ENCODE measurements around the gene TMEM151B. TPM values are rescaled to one million over a fixed set of nuclear protein-coding genes. Genes with fewer than 3 reads are reported as not detected.
"Not testable (repeated sequence)": the region's sequence is repeated elsewhere in the genome, so short reads cannot be mapped to it uniquely, and the experiment has no call there.

Gene TMEM151B
- total RNA-seq, 3 donors from 2014 or later (not counting 1 experiment from before 2014, with no cell fraction given), result not detected

DNA sequence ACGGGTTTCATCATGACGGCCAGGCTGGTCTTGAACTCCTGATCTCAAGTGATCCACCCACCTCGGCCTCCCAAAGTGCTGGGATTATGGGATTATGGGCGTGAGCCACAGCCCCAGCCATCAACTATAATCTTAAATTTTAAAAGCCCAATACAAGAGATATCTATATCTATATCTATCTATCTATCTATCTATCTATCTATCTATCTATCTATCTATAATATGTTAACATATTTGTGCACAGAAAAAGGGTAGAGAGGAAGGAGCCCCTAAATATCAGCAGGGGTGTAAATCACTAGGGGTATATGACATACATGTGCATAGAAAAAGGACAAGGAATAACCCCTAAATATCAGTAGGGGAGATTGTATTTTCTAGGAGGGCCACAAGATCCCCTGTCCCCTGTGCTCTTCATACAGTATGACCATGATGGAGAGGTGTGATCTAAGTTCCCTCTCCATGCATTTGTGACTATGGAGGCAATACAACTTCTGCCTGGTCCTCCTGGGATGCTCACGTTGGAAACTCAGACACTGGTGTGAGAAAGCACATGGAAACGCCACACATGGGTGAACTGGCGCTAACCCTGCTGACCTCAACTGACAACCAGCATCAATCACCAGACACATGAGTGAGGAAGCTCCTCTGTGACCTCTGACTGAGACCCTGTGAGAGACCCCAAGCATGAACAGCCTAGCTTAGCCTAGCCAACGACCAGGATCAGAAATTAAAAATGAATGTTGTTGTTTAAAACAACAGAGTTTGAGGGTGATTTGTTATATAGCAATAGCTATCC, 71.0 kb downstream of the TMEM151B start:
- DNase-seq (no peak), ATAC-seq (no peak)
- intact Hi-C loops (cut with micrococcal nuclease), result no loop called here
- H3K27me3 Mint-ChIP-seq (ENCODE audit: low read depth in 2 of 2), result peaks cover 37 to 42% of the 10 kb centered on the region in 2 donors
- TF ChIP-seq, protein P1, sequence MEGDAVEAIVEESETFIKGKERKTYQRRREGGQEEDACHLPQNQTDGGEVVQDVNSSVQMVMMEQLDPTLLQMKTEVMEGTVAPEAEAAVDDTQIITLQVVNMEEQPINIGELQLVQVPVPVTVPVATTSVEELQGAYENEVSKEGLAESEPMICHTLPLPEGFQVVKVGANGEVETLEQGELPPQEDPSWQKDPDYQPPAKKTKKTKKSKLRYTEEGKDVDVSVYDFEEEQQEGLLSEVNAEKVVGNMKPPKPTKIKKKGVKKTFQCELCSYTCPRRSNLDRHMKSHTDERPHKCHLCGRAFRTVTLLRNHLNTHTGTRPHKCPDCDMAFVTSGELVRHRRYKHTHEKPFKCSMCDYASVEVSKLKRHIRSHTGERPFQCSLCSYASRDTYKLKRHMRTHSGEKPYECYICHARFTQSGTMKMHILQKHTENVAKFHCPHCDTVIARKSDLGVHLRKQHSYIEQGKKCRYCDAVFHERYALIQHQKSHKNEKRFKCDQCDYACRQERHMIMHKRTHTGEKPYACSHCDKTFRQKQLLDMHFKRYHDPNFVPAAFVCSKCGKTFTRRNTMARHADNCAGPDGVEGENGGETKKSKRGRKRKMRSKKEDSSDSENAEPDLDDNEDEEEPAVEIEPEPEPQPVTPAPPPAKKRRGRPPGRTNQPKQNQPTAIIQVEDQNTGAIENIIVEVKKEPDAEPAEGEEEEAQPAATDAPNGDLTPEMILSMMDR (IDR thresholded peaks at IDR 0.05), result no peak
- Histone ChIP-seq H3K27me3 (ENCODE audit: control insufficient read depth, insufficient read depth, low read length) (peaks cover 7% of the 10 kb centered on the region), H3K9me3 (ENCODE audit: control insufficient read depth, insufficient read depth, low read length) (no peaks in the 10 kb centered on the region), H3K27ac (ENCODE audit: low read length) (no peak overlapping the region), H3K4me3 (ENCODE audit: low read length) (no peak overlapping the region), H3K36me3 (ENCODE audit: control insufficient read depth, insufficient read depth, low read length) (no peaks in the 10 kb centered on the region), H3K4me1 (ENCODE audit: control insufficient read depth, insufficient read depth, low read length) (no peaks in the 10 kb centered on the region)
- WGBS (ENCODE audit: insufficient coverage), result 80% methylated on average over 7 of the region's 8 CpGs
- no peaks in the 10 kb centered on the region for H3K9me3 Mint-ChIP-seq
- H3K4me3 Mint-ChIP-seq, result no peak overlapping the region
- H3K36me3 Mint-ChIP-seq, result no peaks in the 10 kb centered on the region
- no peaks in the 10 kb centered on the region for H3K4me1 Mint-ChIP-seq
- no peak overlapping the region for H3K27ac Mint-ChIP-seq

DNA sequence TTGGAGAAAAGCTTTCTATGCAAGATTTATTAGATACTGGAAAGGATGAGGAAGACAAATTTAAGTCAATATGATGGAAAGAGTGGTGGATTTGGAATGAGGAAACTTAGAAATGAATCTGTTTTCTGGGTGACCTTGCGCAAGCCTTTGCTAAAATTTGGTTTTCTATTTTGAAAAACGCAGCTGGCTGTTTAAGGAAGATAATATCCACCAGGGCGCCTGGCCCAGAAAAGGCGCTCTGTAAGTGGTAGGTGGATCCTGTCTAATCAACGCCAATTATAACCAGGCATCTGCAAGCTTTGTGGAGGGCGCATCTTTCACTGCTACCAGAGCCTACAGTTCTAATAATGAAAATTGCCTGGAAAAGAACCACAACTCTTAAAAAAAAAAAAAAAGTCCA, 71.8 kb downstream of the TMEM151B start:
- DNase-seq, result no peak
- H3K36me3 Mint-ChIP-seq, result no peaks in the 10 kb centered on the region
- TF ChIP-seq, protein P1 (IDR thresholded peaks at IDR 0.05), result no peak
- H3K27me3 ChIP-seq (ENCODE audit: control insufficient read depth, insufficient read depth, low read length), result peaks cover 7% of the 10 kb centered on the region
- no peaks in the 10 kb centered on the region for H3K9me3 Mint-ChIP-seq
- no peak overlapping the region for H3K4me3 Mint-ChIP-seq
- WGBS (ENCODE audit: insufficient coverage), result 13% methylated on average over 6 of the region's 6 CpGs
- no peaks in the 10 kb centered on the region for H3K4me1 ChIP-seq (ENCODE audit: control insufficient read depth, insufficient read depth, low read length)
- intact Hi-C loops (cut with micrococcal nuclease), result no loop called here
- no peak overlapping the region for H3K27ac ChIP-seq (ENCODE audit: low read length)
- H3K9me3 ChIP-seq (ENCODE audit: control insufficient read depth, insufficient read depth, low read length), result no peaks in the 10 kb centered on the region
- H3K4me3 ChIP-seq (ENCODE audit: low read length), result no peak overlapping the region
- H3K4me1 Mint-ChIP-seq, result no peaks in the 10 kb centered on the region
- no peaks in the 10 kb centered on the region for H3K36me3 ChIP-seq (ENCODE audit: control insufficient read depth, insufficient read depth, low read length)
- H3K27ac Mint-ChIP-seq, result no peak overlapping the region
- no peak for ATAC-seq
- H3K27me3 Mint-ChIP-seq (ENCODE audit: low read depth in 2 of 2), result peaks cover 34 to 42% of the 10 kb centered on the region in 2 donors

DNA sequence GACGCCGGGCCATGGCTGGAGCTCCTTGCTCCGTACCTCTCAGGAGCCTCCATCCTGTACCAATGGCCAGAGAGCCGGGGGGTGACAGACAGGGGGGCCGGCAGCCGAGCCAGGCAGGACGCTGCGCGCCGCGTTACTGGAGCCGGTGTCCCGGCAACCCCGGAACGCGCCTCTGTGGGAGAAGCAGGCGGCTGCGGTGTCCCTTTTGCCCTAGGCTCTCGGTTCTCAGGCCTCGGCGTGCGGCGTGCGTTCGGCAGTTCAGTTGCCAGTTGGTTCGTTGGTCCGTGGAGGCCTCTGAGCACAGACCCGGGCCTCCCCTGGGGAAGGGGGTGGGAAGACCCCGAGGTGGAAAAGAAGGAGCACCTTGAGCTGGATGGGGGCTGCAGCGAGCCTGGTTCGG, 72.2 kb downstream of the TMEM151B start, which contains the start of gene SPATS1:
Gene SPATS1 (plus strand): TSS at position 162 of the 400 bp plus-strand sequence. CDS start 446 bp downstream, outside the sequence.
- intact Hi-C loops (cut with micrococcal nuclease), result no loop called here
- Mint-ChIP-seq H3K4me3 (no peak within 1 kb of the TSS), H3K36me3 (no peaks in the 10 kb centered on the region), H3K27me3 (ENCODE audit: low read depth in 2 of 2) (peaks cover 33 to 42% of the 10 kb centered on the region in 2 donors), H3K9me3 (no peaks in the 10 kb centered on the region), H3K4me1 (no peaks in the 10 kb centered on the region), H3K27ac (no peak within 1 kb of the TSS)
- Histone ChIP-seq H3K9me3 (ENCODE audit: control insufficient read depth, insufficient read depth, low read length) (no peaks in the 10 kb centered on the region), H3K4me1 (ENCODE audit: control insufficient read depth, insufficient read depth, low read length) (no peaks in the 10 kb centered on the region), H3K36me3 (ENCODE audit: control insufficient read depth, insufficient read depth, low read length) (no peaks in the 10 kb centered on the region), H3K27ac (ENCODE audit: low read length) (no peak within 1 kb of the TSS), H3K27me3 (ENCODE audit: control insufficient read depth, insufficient read depth, low read length) (peaks cover 7% of the 10 kb centered on the region), H3K4me3 (ENCODE audit: low read length) (no peak within 1 kb of the TSS)
- TF ChIP-seq, protein P1 (IDR thresholded peaks at IDR 0.05), result no peak
- 5% methylated on average over 31 of the region's 31 CpGs for WGBS (ENCODE audit: insufficient coverage)
- ATAC-seq (no peak), DNase-seq (no peak)

DNA sequence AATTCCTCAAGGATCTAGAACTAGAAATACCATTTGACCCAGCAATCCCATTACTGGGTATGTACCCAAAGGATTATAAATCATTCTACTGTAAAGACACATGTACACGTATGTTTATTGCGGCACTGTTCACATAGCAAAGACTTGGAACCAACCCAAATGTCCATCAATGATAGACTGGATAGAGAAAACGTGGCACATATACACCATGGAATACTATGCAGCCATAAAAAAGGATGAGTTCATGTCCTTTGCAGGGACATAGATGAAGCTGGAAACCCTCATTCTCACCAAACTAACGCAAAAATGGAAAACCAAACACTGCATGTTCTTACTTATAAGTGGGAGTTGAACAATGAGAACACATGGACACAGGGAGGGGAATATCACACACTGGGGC, 76.6 kb downstream of the TMEM151B start:
- H3K4me1 ChIP-seq (ENCODE audit: control insufficient read depth, insufficient read depth, low read length); H3K9me3 Mint-ChIP-seq; H3K4me3 Mint-ChIP-seq; H3K36me3 Mint-ChIP-seq; H3K9me3 ChIP-seq (ENCODE audit: control insufficient read depth, insufficient read depth, low read length); H3K4me3 ChIP-seq (ENCODE audit: low read length); ATAC-seq; intact Hi-C loops (cut with micrococcal nuclease); DNase-seq; H3K27ac Mint-ChIP-seq; H3K4me1 Mint-ChIP-seq; H3K36me3 ChIP-seq (ENCODE audit: control insufficient read depth, insufficient read depth, low read length); H3K27ac ChIP-seq (ENCODE audit: low read length); H3K27me3 ChIP-seq (ENCODE audit: control insufficient read depth, insufficient read depth, low read length): not testable (repeated sequence)
- H3K27me3 Mint-ChIP-seq (ENCODE audit: low read depth in 2 of 2), result peaks cover 25 to 41% of the 10 kb centered on the region in 2 donors
- 82% methylated on average over 3 of the region's 4 CpGs for WGBS (ENCODE audit: insufficient coverage)

All from natural killer cell (primary cell).